Osteocyte (in vitro differentiated cells): ENCODE data around the gene MT1G. TPM values are rescaled to one million over a fixed set of nuclear protein-coding genes. Genes with fewer than 3 reads are reported as not detected.
"Not testable (repeated sequence)": the region's sequence is repeated elsewhere in the genome, so short reads cannot be mapped to it uniquely, and the experiment has no call there.

Experiments
- DNase-seq: peaks from one replicate; pipeline ENCODE4 v3.0.0; 2021; ENCODE audit warnings: mixed read lengths; ENCODE audit not compliant: unreplicated experiment; ENCODE audit errors: extremely low spot score
- H3K27ac Mint-ChIP-seq: one replicate; pipeline ENCODE4 v1.8.0; 2021; ENCODE audit warnings: mild to moderate bottlenecking, mixed read lengths; ENCODE audit not compliant: unreplicated experiment
- H3K27me3 Mint-ChIP-seq: one replicate; pipeline ENCODE4 v1.8.0; 2021; ENCODE audit warnings: mixed read lengths; ENCODE audit not compliant: unreplicated experiment
- H3K36me3 Mint-ChIP-seq: one replicate; pipeline ENCODE4 v1.8.0; 2021; ENCODE audit warnings: mixed read lengths; ENCODE audit not compliant: unreplicated experiment
- H3K4me1 Mint-ChIP-seq: one replicate; pipeline ENCODE4 v1.8.0; 2021; ENCODE audit warnings: mixed read lengths; ENCODE audit not compliant: unreplicated experiment
- H3K4me3 Mint-ChIP-seq: one replicate; pipeline ENCODE4 v1.8.0; 2021; ENCODE audit warnings: mild to moderate bottlenecking, moderate library complexity, mixed read lengths; ENCODE audit not compliant: unreplicated experiment
- H3K9me3 Mint-ChIP-seq: one replicate; pipeline ENCODE4 v1.8.0; 2021; ENCODE audit warnings: mixed read lengths; ENCODE audit not compliant: unreplicated experiment
- total RNA-seq: library from RNA; stranded (reverse); gene quantifications from 2 replicates; pipeline ENCODE4 v1.2.1, GENCODE V29; 2021
- TF ChIP-seq, protein P1 (sequence below): fragments of 200-600 bp; sonication (generic); IDR thresholded peaks from 2 replicates; pipeline ENCODE4 v1.5.0; 2021; ENCODE audit warnings: antibody characterized with exemption, mild to moderate bottlenecking, moderate library complexity

Gene MT1G
- total RNA-seq, 1 donor from 2014 or later: not detected

DNA sequence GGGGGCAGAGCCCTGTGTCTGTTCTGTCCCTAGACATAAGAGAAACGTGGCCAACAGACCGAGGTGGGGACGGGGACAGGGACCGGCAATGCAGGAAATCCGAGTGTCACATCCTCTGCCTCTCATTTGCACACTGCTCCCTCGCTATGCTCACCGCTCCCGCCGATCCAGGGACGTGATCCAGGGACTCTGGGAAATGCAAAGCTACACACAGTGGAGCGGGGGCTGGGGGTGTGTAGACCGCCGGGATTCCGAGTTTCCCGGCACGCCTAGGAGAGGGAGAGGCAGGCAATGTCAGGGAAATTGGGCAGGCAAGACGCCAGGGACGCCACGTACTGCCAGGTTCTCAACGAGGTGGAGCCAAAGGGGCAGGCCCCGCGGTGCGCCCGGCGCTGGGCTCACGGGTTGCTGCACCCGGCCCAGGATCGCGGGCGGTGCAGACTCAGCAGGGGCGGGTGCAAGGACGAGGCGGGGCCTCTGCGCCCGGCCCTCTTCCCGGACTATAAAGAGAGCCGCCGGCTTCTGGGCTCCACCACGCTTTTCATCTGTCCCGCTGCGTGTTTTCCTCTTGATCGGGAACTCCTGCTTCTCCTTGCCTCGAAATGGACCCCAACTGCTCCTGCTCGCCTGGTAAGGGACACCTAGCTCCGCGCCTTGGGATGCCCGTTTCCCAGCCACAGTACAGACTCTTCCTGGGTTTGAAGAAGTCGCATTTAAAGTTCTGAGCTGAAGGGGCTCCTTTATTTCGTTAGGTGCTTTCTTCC is 14.3 kb upstream of the MT1G start, which contains the start of gene MT1X:
Gene MT1X (plus strand): TSS at position 532 of the 764 bp plus-strand sequence. CDS start 71 bp downstream, at position 603.
- H3K27ac Mint-ChIP-seq: peak within 1 kb of the TSS; percentile 82
- peaks cover 5% of the 10 kb centered on the region for H3K36me3 Mint-ChIP-seq
- H3K9me3 Mint-ChIP-seq: peaks cover 5% of the 10 kb centered on the region
- H3K27me3 Mint-ChIP-seq: no peaks in the 10 kb centered on the region
- DNase-seq: peak; percentile 90
- peaks cover 28% of the 10 kb centered on the region for H3K4me1 Mint-ChIP-seq
- peak within 1 kb of the TSS; percentile 88 for H3K4me3 Mint-ChIP-seq
- TF ChIP-seq, protein P1, sequence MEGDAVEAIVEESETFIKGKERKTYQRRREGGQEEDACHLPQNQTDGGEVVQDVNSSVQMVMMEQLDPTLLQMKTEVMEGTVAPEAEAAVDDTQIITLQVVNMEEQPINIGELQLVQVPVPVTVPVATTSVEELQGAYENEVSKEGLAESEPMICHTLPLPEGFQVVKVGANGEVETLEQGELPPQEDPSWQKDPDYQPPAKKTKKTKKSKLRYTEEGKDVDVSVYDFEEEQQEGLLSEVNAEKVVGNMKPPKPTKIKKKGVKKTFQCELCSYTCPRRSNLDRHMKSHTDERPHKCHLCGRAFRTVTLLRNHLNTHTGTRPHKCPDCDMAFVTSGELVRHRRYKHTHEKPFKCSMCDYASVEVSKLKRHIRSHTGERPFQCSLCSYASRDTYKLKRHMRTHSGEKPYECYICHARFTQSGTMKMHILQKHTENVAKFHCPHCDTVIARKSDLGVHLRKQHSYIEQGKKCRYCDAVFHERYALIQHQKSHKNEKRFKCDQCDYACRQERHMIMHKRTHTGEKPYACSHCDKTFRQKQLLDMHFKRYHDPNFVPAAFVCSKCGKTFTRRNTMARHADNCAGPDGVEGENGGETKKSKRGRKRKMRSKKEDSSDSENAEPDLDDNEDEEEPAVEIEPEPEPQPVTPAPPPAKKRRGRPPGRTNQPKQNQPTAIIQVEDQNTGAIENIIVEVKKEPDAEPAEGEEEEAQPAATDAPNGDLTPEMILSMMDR: no peak

DNA sequence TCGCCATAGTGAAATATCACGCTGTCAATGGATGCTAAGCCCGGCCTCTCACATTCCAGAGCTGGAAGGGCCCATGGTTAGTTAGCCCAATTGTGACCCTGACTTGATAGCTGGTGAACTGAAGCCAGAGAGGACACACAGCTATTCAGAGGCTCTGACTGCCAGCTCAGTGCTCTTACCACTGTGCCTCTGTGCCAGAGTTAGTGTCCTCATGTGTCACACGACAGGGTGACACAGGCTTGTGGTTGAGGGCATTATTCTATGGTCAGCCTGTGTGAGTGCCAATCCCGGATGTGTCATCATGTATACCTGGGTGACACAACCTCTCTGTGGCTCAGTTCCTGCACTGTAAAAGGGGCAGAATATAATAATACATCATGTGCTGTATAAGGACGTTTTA is 12.0 kb upstream of the MT1G start:
- peaks cover 36% of the 10 kb centered on the region for H3K4me1 Mint-ChIP-seq
- no peaks in the 10 kb centered on the region for H3K9me3 Mint-ChIP-seq
- TF ChIP-seq, protein P1: no peak

GRCh38 chr16:56679078-56679730 is 11.3 kb upstream of the MT1G start:
- DNase-seq: no peak
- Mint-ChIP-seq H3K27ac (no peak overlapping the region), H3K4me1 (peaks cover 32% of the 10 kb centered on the region), H3K36me3 (no peaks in the 10 kb centered on the region), H3K4me3 (no peak overlapping the region), H3K9me3 (no peaks in the 10 kb centered on the region), H3K27me3 (peaks cover 8% of the 10 kb centered on the region)
- TF ChIP-seq, protein P1: no peak

More for the DNA sequence above, 12.0 kb upstream of the MT1G start:
- Mint-ChIP-seq H3K27me3 (peaks cover 8% of the 10 kb centered on the region), H3K36me3 (no peaks in the 10 kb centered on the region), H3K27ac (no peak overlapping the region), H3K4me3 (no peak overlapping the region)
- DNase-seq: no peak

GRCh38 chr16:56677474-56677873 is 9.6 kb upstream of the MT1G start:
- H3K36me3 Mint-ChIP-seq: no peaks in the 10 kb centered on the region
- no peaks in the 10 kb centered on the region for H3K9me3 Mint-ChIP-seq
- H3K27ac Mint-ChIP-seq: no peak overlapping the region
- H3K4me3 Mint-ChIP-seq: no peak overlapping the region
- TF ChIP-seq, protein P1: no peak
- peaks cover 10% of the 10 kb centered on the region for H3K27me3 Mint-ChIP-seq
- no peak for DNase-seq
- peaks cover 16% of the 10 kb centered on the region for H3K4me1 Mint-ChIP-seq

- peak overlapping the region; percentile 35 for H3K4me3 Mint-ChIP-seq
- DNase-seq: no peak
- peaks cover 16% of the 10 kb centered on the region for H3K27me3 Mint-ChIP-seq
- H3K36me3 Mint-ChIP-seq: no peaks in the 10 kb centered on the region
- no peak overlapping the region for H3K27ac Mint-ChIP-seq
- TF ChIP-seq, protein P1: no peak
- H3K4me1 Mint-ChIP-seq: peaks cover 9% of the 10 kb centered on the region
- H3K9me3 Mint-ChIP-seq: no peaks in the 10 kb centered on the region
These were observed 7.9 kb upstream of the MT1G start for GRCh38 chr16:56675685-56676210.

DNA sequence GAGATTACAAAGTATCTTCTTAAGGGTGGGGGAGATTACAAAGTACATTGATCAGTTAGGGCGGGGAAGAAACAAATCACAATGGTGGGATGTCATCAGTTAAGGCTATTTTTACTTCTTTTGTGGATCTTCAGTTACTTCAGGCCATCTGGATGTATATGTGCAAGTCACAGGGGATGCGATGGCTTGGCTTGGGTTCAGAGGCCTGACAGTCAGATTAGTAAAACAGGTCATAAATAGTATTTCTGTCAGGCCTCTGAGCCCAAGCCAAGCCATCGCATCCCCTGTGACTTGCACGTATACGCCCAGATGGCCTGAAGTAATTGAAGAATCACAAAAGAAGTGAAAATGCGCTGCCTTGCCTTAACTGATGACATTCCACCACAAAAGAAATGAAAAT is 6.7 kb upstream of the MT1G start:
- H3K27ac Mint-ChIP-seq, H3K4me1 Mint-ChIP-seq, H3K36me3 Mint-ChIP-seq, H3K9me3 Mint-ChIP-seq, H3K4me3 Mint-ChIP-seq, DNase-seq: not testable (repeated sequence)
- peaks cover 16% of the 10 kb centered on the region for H3K27me3 Mint-ChIP-seq
